Nephron progenitor cell (in vitro differentiated cells): ENCODE measurements around the gene ZNF726.
"Not testable (repeated sequence)": the region's sequence is repeated elsewhere in the genome, so short reads cannot be mapped to it uniquely, and the experiment has no call there.

Experiments used
- DNase-seq: peaks from one replicate; pipeline ENCODE4 v3.0.0; 2021
- H3K27ac Mint-ChIP-seq: 2 replicates; pipeline ENCODE4 v1.8.0; 2021; ENCODE audit warnings: mild to moderate bottlenecking, moderate library complexity, mixed read lengths
- H3K27me3 Mint-ChIP-seq: 2 replicates; pipeline ENCODE4 v1.8.0; 2021; ENCODE audit warnings: mild to moderate bottlenecking, low read depth, mixed read lengths; ENCODE audit not compliant: poor library complexity
- H3K36me3 Mint-ChIP-seq: 2 replicates; pipeline ENCODE4 v1.8.0; 2021; ENCODE audit warnings: low read depth, mixed read lengths
- H3K4me1 Mint-ChIP-seq: 2 replicates; pipeline ENCODE4 v1.8.0; 2021; ENCODE audit warnings: mixed read lengths
- H3K4me3 Mint-ChIP-seq: 2 replicates; pipeline ENCODE4 v1.8.0; 2021; ENCODE audit warnings: mild to moderate bottlenecking, moderate library complexity, mixed read lengths
- H3K9me3 Mint-ChIP-seq: 2 replicates; pipeline ENCODE4 v1.8.0; 2021; ENCODE audit warnings: mild to moderate bottlenecking, moderate library complexity, mixed read lengths
- TF ChIP-seq, protein P1 (sequence below): fragments of 200-600 bp; sonication (generic); IDR thresholded peaks from 2 replicates; pipeline ENCODE4 v1.5.0; 2021; ENCODE audit warnings: antibody characterized with exemption

The ZNF726 gene

GRCh38 chr19:23882493-23882892, 32.2 kb upstream of the ZNF726 start:
- no peaks in the 10 kb centered on the region for H3K4me1 Mint-ChIP-seq
- no peaks in the 10 kb centered on the region for H3K36me3 Mint-ChIP-seq
- H3K27me3 Mint-ChIP-seq, result peaks cover 9% of the 10 kb centered on the region
- TF ChIP-seq, protein P1, sequence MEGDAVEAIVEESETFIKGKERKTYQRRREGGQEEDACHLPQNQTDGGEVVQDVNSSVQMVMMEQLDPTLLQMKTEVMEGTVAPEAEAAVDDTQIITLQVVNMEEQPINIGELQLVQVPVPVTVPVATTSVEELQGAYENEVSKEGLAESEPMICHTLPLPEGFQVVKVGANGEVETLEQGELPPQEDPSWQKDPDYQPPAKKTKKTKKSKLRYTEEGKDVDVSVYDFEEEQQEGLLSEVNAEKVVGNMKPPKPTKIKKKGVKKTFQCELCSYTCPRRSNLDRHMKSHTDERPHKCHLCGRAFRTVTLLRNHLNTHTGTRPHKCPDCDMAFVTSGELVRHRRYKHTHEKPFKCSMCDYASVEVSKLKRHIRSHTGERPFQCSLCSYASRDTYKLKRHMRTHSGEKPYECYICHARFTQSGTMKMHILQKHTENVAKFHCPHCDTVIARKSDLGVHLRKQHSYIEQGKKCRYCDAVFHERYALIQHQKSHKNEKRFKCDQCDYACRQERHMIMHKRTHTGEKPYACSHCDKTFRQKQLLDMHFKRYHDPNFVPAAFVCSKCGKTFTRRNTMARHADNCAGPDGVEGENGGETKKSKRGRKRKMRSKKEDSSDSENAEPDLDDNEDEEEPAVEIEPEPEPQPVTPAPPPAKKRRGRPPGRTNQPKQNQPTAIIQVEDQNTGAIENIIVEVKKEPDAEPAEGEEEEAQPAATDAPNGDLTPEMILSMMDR, result no peak
- H3K9me3 Mint-ChIP-seq, result peaks cover 96% of the 10 kb centered on the region
- no peak overlapping the region for H3K27ac Mint-ChIP-seq
- H3K4me3 Mint-ChIP-seq, result no peak overlapping the region
- DNase-seq, result no peak

- no peak for DNase-seq
- H3K27ac Mint-ChIP-seq, result no peak overlapping the region
- H3K9me3 Mint-ChIP-seq, result peaks cover 93% of the 10 kb centered on the region
- peaks cover 9% of the 10 kb centered on the region for H3K27me3 Mint-ChIP-seq
- H3K4me1 Mint-ChIP-seq, result no peaks in the 10 kb centered on the region
- H3K36me3 Mint-ChIP-seq, result no peaks in the 10 kb centered on the region
- no peak overlapping the region for H3K4me3 Mint-ChIP-seq
- TF ChIP-seq, protein P1, result no peak
These were observed 30.3 kb upstream of the ZNF726 start for GRCh38 chr19:23884363-23884762.

DNA sequence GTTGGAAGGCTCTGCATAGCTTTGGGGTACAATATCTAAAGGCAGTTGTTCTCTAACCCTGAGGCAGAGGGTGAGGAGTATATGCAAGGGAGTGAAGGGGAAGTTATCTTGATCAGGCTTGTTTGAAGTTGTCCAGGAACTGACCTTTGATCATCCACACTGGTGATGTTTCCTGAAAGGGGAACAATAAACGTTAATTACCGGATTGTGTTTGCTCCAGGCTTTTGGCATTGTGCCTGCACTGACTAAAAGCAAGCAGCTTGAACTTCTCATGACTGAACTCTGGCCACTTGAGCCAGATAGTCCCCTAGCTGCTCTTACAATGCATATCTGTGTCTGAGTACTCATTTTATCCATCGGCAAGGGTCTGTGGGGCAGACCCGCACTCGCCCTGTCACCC, 27.0 kb upstream of the ZNF726 start:
- Mint-ChIP-seq H3K4me3 (no peak overlapping the region), H3K27me3 (no peaks in the 10 kb centered on the region), H3K9me3 (peaks cover 73% of the 10 kb centered on the region), H3K27ac (no peak overlapping the region), H3K36me3 (no peaks in the 10 kb centered on the region), H3K4me1 (no peaks in the 10 kb centered on the region)
- DNase-seq, result no peak
- TF ChIP-seq, protein P1, result no peak

- not testable (repeated sequence) for H3K4me3 Mint-ChIP-seq, H3K4me1 Mint-ChIP-seq, H3K27ac Mint-ChIP-seq, DNase-seq, H3K36me3 Mint-ChIP-seq, H3K27me3 Mint-ChIP-seq
- peaks cover 60% of the 10 kb centered on the region for H3K9me3 Mint-ChIP-seq
These were observed 18.6 kb upstream of the ZNF726 start for GRCh38 chr19:23896096-23896495.

- no peak overlapping the region for H3K4me3 Mint-ChIP-seq
- no peak overlapping the region for H3K27ac Mint-ChIP-seq
- peaks cover 3% of the 10 kb centered on the region for H3K27me3 Mint-ChIP-seq
- DNase-seq, result no peak
- H3K4me1 Mint-ChIP-seq, result no peaks in the 10 kb centered on the region
- TF ChIP-seq, protein P1, result no peak
- H3K9me3 Mint-ChIP-seq, result peaks cover 63% of the 10 kb centered on the region
- no peaks in the 10 kb centered on the region for H3K36me3 Mint-ChIP-seq
These were observed 17.8 kb upstream of the ZNF726 start for GRCh38 chr19:23896912-23897311.

DNA sequence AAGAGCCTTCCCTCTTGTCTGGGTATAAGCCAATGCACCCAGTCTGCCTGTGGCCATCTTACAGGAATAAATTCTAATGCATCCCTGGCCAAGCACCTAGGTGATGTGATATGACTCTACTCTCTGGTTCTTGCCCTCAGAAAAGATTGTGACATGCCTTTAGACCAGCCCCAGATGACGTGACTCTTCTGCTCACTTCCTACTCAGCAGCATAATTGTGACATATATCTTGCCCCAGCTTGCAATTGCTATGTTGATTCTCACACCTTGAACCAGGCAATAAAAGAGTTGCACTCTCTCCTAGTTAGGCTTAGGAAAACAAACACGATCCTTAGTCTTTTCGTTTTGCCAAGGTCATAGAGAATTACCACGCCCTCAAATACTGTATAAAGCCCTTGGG, 13.3 kb upstream of the ZNF726 start:
- Mint-ChIP-seq H3K36me3 (no peaks in the 10 kb centered on the region), H3K27ac (no peak overlapping the region), H3K4me3 (no peak overlapping the region), H3K4me1 (no peaks in the 10 kb centered on the region), H3K9me3 (peaks cover 89% of the 10 kb centered on the region), H3K27me3 (no peaks in the 10 kb centered on the region)
- TF ChIP-seq, protein P1, result no peak
- DNase-seq, result no peak
